ENCODE data around the gene PON2.

The PON2 gene

DNA sequence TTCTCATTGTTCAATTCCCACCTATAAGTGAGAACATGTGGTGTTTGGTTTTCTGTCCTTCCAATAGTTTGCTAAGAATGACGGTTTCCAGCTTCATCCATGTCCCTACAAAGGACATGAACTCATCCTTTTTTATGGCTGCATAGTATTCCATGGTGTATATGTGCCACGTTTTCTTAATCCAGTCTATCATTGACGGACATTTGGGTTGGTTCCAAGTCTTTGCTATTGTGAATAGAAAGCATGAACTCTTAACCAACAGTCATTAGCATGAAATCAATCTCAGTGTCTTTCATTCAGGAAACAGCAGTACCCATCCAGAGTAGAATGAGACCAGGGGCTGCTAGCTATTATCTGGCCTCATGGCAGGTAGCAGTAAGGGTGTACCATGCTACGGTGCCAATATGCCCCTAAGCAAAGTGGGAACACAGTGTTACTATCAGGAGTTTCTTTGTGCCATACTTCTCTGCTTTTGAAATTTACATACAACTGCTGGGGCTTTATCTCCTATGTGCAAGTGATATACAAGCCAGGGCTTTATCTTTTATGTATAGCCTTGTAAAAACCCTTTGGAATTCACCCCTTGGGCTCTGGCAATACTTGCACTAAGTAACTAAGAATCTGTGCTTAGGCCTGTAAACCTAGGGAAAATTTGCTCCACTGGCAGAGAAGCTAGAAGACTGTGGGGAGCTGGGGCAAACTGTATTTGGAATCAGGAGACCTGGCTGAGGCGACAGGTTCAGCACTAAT, 5.4 kb downstream of the PON2 start:
- TF ChIP-seq, protein P1, sequence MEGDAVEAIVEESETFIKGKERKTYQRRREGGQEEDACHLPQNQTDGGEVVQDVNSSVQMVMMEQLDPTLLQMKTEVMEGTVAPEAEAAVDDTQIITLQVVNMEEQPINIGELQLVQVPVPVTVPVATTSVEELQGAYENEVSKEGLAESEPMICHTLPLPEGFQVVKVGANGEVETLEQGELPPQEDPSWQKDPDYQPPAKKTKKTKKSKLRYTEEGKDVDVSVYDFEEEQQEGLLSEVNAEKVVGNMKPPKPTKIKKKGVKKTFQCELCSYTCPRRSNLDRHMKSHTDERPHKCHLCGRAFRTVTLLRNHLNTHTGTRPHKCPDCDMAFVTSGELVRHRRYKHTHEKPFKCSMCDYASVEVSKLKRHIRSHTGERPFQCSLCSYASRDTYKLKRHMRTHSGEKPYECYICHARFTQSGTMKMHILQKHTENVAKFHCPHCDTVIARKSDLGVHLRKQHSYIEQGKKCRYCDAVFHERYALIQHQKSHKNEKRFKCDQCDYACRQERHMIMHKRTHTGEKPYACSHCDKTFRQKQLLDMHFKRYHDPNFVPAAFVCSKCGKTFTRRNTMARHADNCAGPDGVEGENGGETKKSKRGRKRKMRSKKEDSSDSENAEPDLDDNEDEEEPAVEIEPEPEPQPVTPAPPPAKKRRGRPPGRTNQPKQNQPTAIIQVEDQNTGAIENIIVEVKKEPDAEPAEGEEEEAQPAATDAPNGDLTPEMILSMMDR (IDR thresholded peaks at IDR 0.05; ENCODE audit: low read depth, low read length), result no peak

GRCh38 chr7:95427914-95428516, 6.8 kb downstream of the PON2 start:
- TF ChIP-seq, protein P1 (IDR thresholded peaks at IDR 0.05; ENCODE audit: low read depth, low read length), result no peak
- no peak for DNase-seq (ENCODE audit: extremely low read depth, low read depth)

More for the DNA sequence above, 5.4 kb downstream of the PON2 start:
- DNase-seq (ENCODE audit: extremely low read depth, low read depth), result no peak

DNA sequence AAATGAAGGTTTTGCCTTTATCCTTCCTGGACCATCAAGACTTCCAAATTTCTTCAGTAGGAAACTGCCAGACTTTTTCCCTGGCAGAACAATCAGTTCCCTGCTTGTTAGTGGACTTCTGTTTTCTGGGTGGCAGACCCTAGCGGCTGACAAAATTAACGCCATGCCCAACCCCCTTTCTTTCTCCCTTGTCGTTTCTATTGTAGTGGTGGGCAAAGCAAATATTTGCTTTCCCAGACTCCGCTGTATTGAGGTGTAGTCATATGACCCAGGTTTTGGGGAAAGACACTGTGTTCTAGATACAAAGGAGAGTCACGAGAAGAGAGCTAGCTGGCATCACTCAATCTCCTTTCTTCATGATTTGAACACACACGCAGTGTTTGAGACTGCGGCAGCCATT, 7.7 kb downstream of the PON2 start:
- TF ChIP-seq, protein P1 (IDR thresholded peaks at IDR 0.05; ENCODE audit: low read depth, low read length), result no peak

DNA sequence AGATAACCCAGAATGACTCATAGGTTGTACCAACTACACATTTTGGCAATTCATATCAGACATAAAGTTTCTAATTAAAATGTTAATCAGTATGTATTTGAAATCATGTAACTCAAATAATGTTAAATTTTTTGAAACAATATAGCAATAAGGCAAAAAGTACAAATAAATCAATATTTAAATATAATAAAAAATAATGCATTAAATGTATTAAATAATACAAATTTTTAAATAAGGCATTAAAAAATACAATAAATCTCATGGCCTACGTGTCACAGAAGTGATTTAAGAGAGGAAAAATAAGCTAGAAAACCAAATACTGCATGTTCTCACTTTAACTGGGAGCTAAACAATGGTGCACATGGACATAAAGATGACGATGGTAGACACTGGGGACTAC, 9.1 kb downstream of the PON2 start:
- no peak for DNase-seq (ENCODE audit: extremely low read depth, low read depth)
- TF ChIP-seq, protein P1 (IDR thresholded peaks at IDR 0.05; ENCODE audit: low read depth, low read length), result no peak

More for the DNA sequence above, 7.7 kb downstream of the PON2 start:
- no peak for DNase-seq (ENCODE audit: extremely low read depth, low read depth)

- DNase-seq (ENCODE audit: extremely low read depth, low read depth), result no peak
- TF ChIP-seq, protein P1 (IDR thresholded peaks at IDR 0.05; ENCODE audit: low read depth, low read length), result no peak
These were observed 10.1 kb downstream of the PON2 start for GRCh38 chr7:95424716-95425115.

GRCh38 chr7:95421847-95422444, 12.9 kb downstream of the PON2 start:
- TF ChIP-seq, protein P1 (IDR thresholded peaks at IDR 0.05; ENCODE audit: low read depth, low read length), result no peak
- no peak for DNase-seq (ENCODE audit: extremely low read depth, low read depth)
